ENCODE results near the gene HOXB3. TPM values are rescaled to one million over a fixed set of nuclear protein-coding genes. Genes with fewer than 3 reads are reported as not detected.
A peak's percentile ranks its signal among the peaks of the same experiment; 100 is the strongest.

HOXB3 gene
- total and polyA plus RNA-seq, 4 donors, result 23.8 to 162 (median 94.8) TPM

GRCh38 chr17:48565925-48566710 lies 23.9 kb downstream of the HOXB3 start:
- Histone ChIP-seq H3K27me3 (ENCODE audit: control insufficient read depth, insufficient read depth, low read length) (no peaks in the 10 kb centered on the region), H3K4me1 (ENCODE audit: control insufficient read depth, insufficient read depth, low read length) (peaks cover 85% of the 10 kb centered on the region), H3K27ac (ENCODE audit: low read depth, low read length) (peak overlapping the region; percentile 99), H3K9me3 (ENCODE audit: control insufficient read depth, insufficient read depth, low read length) (no peaks in the 10 kb centered on the region), H3K4me3 (ENCODE audit: low read depth, low read length) (peak overlapping the region; percentile 20), H3K36me3 (ENCODE audit: control insufficient read depth, insufficient read depth, low read length) (peaks cover 25% of the 10 kb centered on the region)
- peak in 1 of 6 donors; percentile 86 for DNase-seq (ENCODE audit: low read depth in 4 of 6, low spot score in 6 of 6)
- WGBS (ENCODE audit: insufficient coverage), result 16% methylated on average over 2 of the region's 4 CpGs

- H3K27me3 ChIP-seq (ENCODE audit: control insufficient read depth, insufficient read depth, low read length), result no peaks in the 10 kb centered on the region
- H3K9me3 ChIP-seq (ENCODE audit: control insufficient read depth, insufficient read depth, low read length), result no peaks in the 10 kb centered on the region
- H3K4me3 ChIP-seq (ENCODE audit: low read depth, low read length), result peak overlapping the region; percentile 48
- H3K27ac ChIP-seq (ENCODE audit: low read depth, low read length), result peak overlapping the region; percentile 99
- no peak for DNase-seq (ENCODE audit: low read depth in 4 of 6, low spot score in 6 of 6)
- H3K36me3 ChIP-seq (ENCODE audit: control insufficient read depth, insufficient read depth, low read length), result peaks cover 26% of the 10 kb centered on the region
- no CpG with 5 or more reads among the region's 2 CpGs for WGBS (ENCODE audit: insufficient coverage)
- H3K4me1 ChIP-seq (ENCODE audit: control insufficient read depth, insufficient read depth, low read length), result peaks cover 85% of the 10 kb centered on the region
Observed at GRCh38 chr17:48565022-48565554, 25.0 kb downstream of the HOXB3 start.

GRCh38 chr17:48564188-48565021 lies 25.6 kb downstream of the HOXB3 start:
- Histone ChIP-seq H3K27me3 (ENCODE audit: control insufficient read depth, insufficient read depth, low read length) (no peaks in the 10 kb centered on the region), H3K27ac (ENCODE audit: low read depth, low read length) (peak overlapping the region; percentile 99)
- 4% methylated on average over 69 of the region's 73 CpGs for WGBS (ENCODE audit: insufficient coverage)

DNA sequence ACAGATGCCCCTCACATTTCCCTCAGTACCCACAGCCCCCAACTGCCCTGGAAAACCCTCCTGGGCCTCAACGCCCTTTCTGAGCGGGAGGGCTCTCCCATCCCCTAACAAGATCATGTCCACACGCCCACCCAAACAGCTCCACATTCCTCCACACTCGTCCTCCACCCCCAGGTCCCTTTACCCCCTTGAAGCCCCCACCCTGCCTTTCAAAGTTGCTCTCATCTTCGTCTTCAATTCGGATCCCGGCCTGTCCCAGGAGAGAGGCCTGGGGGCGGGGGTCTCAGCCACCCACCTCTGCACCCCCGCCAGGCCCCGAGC lies 26.2 kb downstream of the HOXB3 start:
- peaks cover 32% of the 10 kb centered on the region for H3K36me3 ChIP-seq (ENCODE audit: control insufficient read depth, insufficient read depth, low read length)
- H3K4me3 ChIP-seq (ENCODE audit: low read depth, low read length), result peak overlapping the region; percentile 30
- no peak for DNase-seq (ENCODE audit: low read depth in 4 of 6, low spot score in 6 of 6)
- H3K9me3 ChIP-seq (ENCODE audit: control insufficient read depth, insufficient read depth, low read length), result no peaks in the 10 kb centered on the region
- peak overlapping the region; percentile 99 for H3K27ac ChIP-seq (ENCODE audit: low read depth, low read length)
- no peaks in the 10 kb centered on the region for H3K27me3 ChIP-seq (ENCODE audit: control insufficient read depth, insufficient read depth, low read length)
- peaks cover 93% of the 10 kb centered on the region for H3K4me1 ChIP-seq (ENCODE audit: control insufficient read depth, insufficient read depth, low read length)
- 2% methylated on average over 10 of the region's 10 CpGs for WGBS (ENCODE audit: insufficient coverage)

More at GRCh38 chr17:48564188-48565021, 25.6 kb downstream of the HOXB3 start:
- Histone ChIP-seq H3K4me1 (ENCODE audit: control insufficient read depth, insufficient read depth, low read length) (peaks cover 91% of the 10 kb centered on the region), H3K36me3 (ENCODE audit: control insufficient read depth, insufficient read depth, low read length) (peaks cover 32% of the 10 kb centered on the region), H3K4me3 (ENCODE audit: low read depth, low read length) (peak overlapping the region; percentile 48), H3K9me3 (ENCODE audit: control insufficient read depth, insufficient read depth, low read length) (no peaks in the 10 kb centered on the region)
- peak in 1 of 6 donors; percentile 66 for DNase-seq (ENCODE audit: low read depth in 4 of 6, low spot score in 6 of 6)

DNA sequence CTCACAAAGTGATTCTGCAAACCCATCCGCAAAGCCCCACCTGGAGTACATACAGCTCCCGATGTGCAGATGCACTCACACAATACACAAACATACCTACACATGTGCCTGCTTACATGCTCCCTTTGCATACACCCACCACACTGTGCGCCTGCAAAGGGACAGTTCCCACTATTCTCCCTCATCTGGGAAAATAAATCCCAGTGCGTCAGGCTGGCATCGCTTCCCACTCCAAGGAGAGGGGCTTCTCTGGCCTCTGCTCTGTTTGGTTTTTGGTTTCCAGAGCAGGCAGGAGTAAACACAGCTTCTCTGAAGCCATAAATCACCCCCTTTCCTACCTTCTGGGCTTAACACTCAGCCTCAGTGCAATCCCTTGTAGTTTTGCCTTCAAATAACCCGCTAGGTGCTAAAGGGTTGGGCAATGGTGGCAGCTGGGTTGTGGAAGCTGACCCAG lies 26.6 kb downstream of the HOXB3 start:
- Histone ChIP-seq H3K9me3 (ENCODE audit: control insufficient read depth, insufficient read depth, low read length) (no peaks in the 10 kb centered on the region), H3K36me3 (ENCODE audit: control insufficient read depth, insufficient read depth, low read length) (peaks cover 36% of the 10 kb centered on the region), H3K4me3 (ENCODE audit: low read depth, low read length) (peak overlapping the region; percentile 30), H3K27ac (ENCODE audit: low read depth, low read length) (peak overlapping the region; percentile 99), H3K4me1 (ENCODE audit: control insufficient read depth, insufficient read depth, low read length) (peaks cover 93% of the 10 kb centered on the region), H3K27me3 (ENCODE audit: control insufficient read depth, insufficient read depth, low read length) (no peaks in the 10 kb centered on the region)
- WGBS (ENCODE audit: insufficient coverage), result 10% methylated on average over 5 of the region's 6 CpGs
- DNase-seq (ENCODE audit: low read depth in 4 of 6, low spot score in 6 of 6), result peak in 2 of 6 donors; percentile 62 to 88

DNA sequence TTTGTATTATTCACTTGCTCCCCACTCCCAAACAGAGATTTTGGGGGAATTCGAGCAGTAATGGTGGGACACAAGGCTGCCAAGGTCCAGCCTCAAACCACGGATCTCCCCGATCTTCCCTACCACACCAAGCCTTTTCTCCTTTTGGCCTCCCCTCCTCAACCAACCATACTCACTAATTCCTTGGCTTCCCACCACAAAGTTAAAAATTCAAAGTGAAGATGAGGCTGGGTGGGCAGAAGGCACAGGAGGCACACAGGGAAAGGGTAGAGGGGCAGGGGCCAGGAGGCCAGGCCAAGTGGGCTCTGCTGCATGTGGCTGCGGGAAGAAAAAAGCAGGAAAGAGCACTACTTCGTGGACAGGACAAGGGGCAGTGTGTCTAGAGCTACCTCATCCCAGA lies 27.1 kb downstream of the HOXB3 start:
- no peaks in the 10 kb centered on the region for H3K27me3 ChIP-seq (ENCODE audit: control insufficient read depth, insufficient read depth, low read length)
- 4% methylated on average over 4 of the region's 5 CpGs for WGBS (ENCODE audit: insufficient coverage)
- H3K4me3 ChIP-seq (ENCODE audit: low read depth, low read length), result peak overlapping the region; percentile 30
- DNase-seq (ENCODE audit: low read depth in 4 of 6, low spot score in 6 of 6), result no peak
- H3K4me1 ChIP-seq (ENCODE audit: control insufficient read depth, insufficient read depth, low read length), result peaks cover 93% of the 10 kb centered on the region
- peak overlapping the region; percentile 99 for H3K27ac ChIP-seq (ENCODE audit: low read depth, low read length)
- no peaks in the 10 kb centered on the region for H3K9me3 ChIP-seq (ENCODE audit: control insufficient read depth, insufficient read depth, low read length)
- peaks cover 40% of the 10 kb centered on the region for H3K36me3 ChIP-seq (ENCODE audit: control insufficient read depth, insufficient read depth, low read length)

GRCh38 chr17:48561884-48562810 lies 27.9 kb downstream of the HOXB3 start:
- Histone ChIP-seq H3K36me3 (ENCODE audit: control insufficient read depth, insufficient read depth, low read length) (peaks cover 41% of the 10 kb centered on the region), H3K27me3 (ENCODE audit: control insufficient read depth, insufficient read depth, low read length) (no peaks in the 10 kb centered on the region), H3K4me3 (ENCODE audit: low read depth, low read length) (peak overlapping the region; percentile 30), H3K4me1 (ENCODE audit: control insufficient read depth, insufficient read depth, low read length) (peaks cover 95% of the 10 kb centered on the region), H3K9me3 (ENCODE audit: control insufficient read depth, insufficient read depth, low read length) (no peaks in the 10 kb centered on the region), H3K27ac (ENCODE audit: low read depth, low read length) (peak overlapping the region; percentile 99)
- 16% methylated on average over 7 of the region's 15 CpGs for WGBS (ENCODE audit: insufficient coverage)
- no peak for DNase-seq (ENCODE audit: low read depth in 4 of 6, low spot score in 6 of 6)

GRCh38 chr17:48559840-48560817 lies 29.9 kb downstream of the HOXB3 start:
- Histone ChIP-seq H3K4me1 (ENCODE audit: control insufficient read depth, insufficient read depth, low read length) (peaks cover 86% of the 10 kb centered on the region), H3K27ac (ENCODE audit: low read depth, low read length) (peak overlapping the region; percentile 99), H3K9me3 (ENCODE audit: control insufficient read depth, insufficient read depth, low read length) (no peaks in the 10 kb centered on the region), H3K27me3 (ENCODE audit: control insufficient read depth, insufficient read depth, low read length) (no peaks in the 10 kb centered on the region), H3K4me3 (ENCODE audit: low read depth, low read length) (peak overlapping the region; percentile 28), H3K36me3 (ENCODE audit: control insufficient read depth, insufficient read depth, low read length) (peaks cover 35% of the 10 kb centered on the region)
- peak in 1 of 6 donors; percentile 81 for DNase-seq (ENCODE audit: low read depth in 4 of 6, low spot score in 6 of 6)
- 14% methylated on average over 9 of the region's 14 CpGs for WGBS (ENCODE audit: insufficient coverage)
